NAMALWA (cell line): ENCODE measurements around the gene REEP3.

Experiments
- DNase-seq: peaks from one replicate; pipeline ENCODE4 v3.0.0-alpha.2; 2015; ENCODE audit warnings: low spot score

The REEP3 gene

GRCh38 chr10:63506554-63506953 is 14.6 kb upstream of the REEP3 start:
- DNase-seq, result no peak

- no peak for DNase-seq
Observed at GRCh38 chr10:63515002-63515763, 6.0 kb upstream of the REEP3 start.

GRCh38 chr10:63516207-63516606 is 5.0 kb upstream of the REEP3 start:
- no peak for DNase-seq

- no peak for DNase-seq
Observed at GRCh38 chr10:63518690-63519288, 2.4 kb upstream of the REEP3 start.

GRCh38 chr10:63521416-63522276 is 445 bp downstream of the REEP3 start:
- DNase-seq, result peak; percentile 81

GRCh38 chr10:63522277-63522687 is 1.1 kb downstream of the REEP3 start:
- DNase-seq, result peak; percentile 61

GRCh38 chr10:63522995-63523394 is 1.8 kb downstream of the REEP3 start:
- no peak for DNase-seq

GRCh38 chr10:63525021-63525420 is 3.8 kb downstream of the REEP3 start:
- DNase-seq, result no peak

GRCh38 chr10:63527401-63527800 is 6.2 kb downstream of the REEP3 start:
- DNase-seq, result no peak

GRCh38 chr10:63528084-63528744 is 7.0 kb downstream of the REEP3 start:
- no peak for DNase-seq

GRCh38 chr10:63530409-63530808 is 9.2 kb downstream of the REEP3 start:
- DNase-seq, result no peak

GRCh38 chr10:63534723-63535122 is 13.5 kb downstream of the REEP3 start:
- DNase-seq, result no peak

GRCh38 chr10:63536698-63537097 is 15.5 kb downstream of the REEP3 start:
- no peak for DNase-seq

- no peak for DNase-seq
Observed at GRCh38 chr10:63537536-63537935, 16.3 kb downstream of the REEP3 start.

- no peak for DNase-seq
Observed at GRCh38 chr10:63539377-63539776, 18.2 kb downstream of the REEP3 start.

GRCh38 chr10:63539994-63540393 is 18.8 kb downstream of the REEP3 start:
- no peak for DNase-seq

GRCh38 chr10:63542835-63543575 is 21.8 kb downstream of the REEP3 start:
- no peak for DNase-seq

GRCh38 chr10:63543576-63543962 is 22.4 kb downstream of the REEP3 start:
- DNase-seq, result no peak

GRCh38 chr10:63544418-63544817 is 23.2 kb downstream of the REEP3 start:
- DNase-seq, result no peak

- DNase-seq, result no peak
Observed at GRCh38 chr10:63547628-63548360, 26.6 kb downstream of the REEP3 start.

GRCh38 chr10:63548860-63549259 is 27.7 kb downstream of the REEP3 start:
- DNase-seq, result no peak
